HG02623 (cell line): ENCODE data around the gene SLIT1.

Experiments used
- ATAC-seq: cut with Tn5 transposase; IDR thresholded peaks from one replicate; pipeline ENCODE4 v1.9.1; 2021; ENCODE audit warnings: moderate library complexity; ENCODE audit not compliant: unreplicated experiment

Gene SLIT1

GRCh38 chr10:97117372-97117771, 68.4 kb downstream of the SLIT1 start:
- no peak for ATAC-seq

GRCh38 chr10:97116462-97117162, 69.1 kb downstream of the SLIT1 start:
- no peak for ATAC-seq

- no peak for ATAC-seq
These were observed 69.9 kb downstream of the SLIT1 start for GRCh38 chr10:97115846-97116245.

- no peak for ATAC-seq
These were observed 74.1 kb downstream of the SLIT1 start for GRCh38 chr10:97111615-97112014.

- no peak for ATAC-seq
These were observed 76.2 kb downstream of the SLIT1 start for GRCh38 chr10:97109547-97109946.

- no peak for ATAC-seq
These were observed 78.2 kb downstream of the SLIT1 start for GRCh38 chr10:97107551-97107950.

GRCh38 chr10:97106207-97106606, 79.6 kb downstream of the SLIT1 start:
- no peak for ATAC-seq

- ATAC-seq, result no peak
These were observed 80.5 kb downstream of the SLIT1 start for GRCh38 chr10:97105303-97105702.

- no peak for ATAC-seq
These were observed 82.3 kb downstream of the SLIT1 start for GRCh38 chr10:97103316-97104080.

- no peak for ATAC-seq
These were observed 83.3 kb downstream of the SLIT1 start for GRCh38 chr10:97102441-97102840.

GRCh38 chr10:97101166-97101940, 84.4 kb downstream of the SLIT1 start:
- no peak for ATAC-seq

- ATAC-seq, result no peak
These were observed 85.1 kb downstream of the SLIT1 start for GRCh38 chr10:97100657-97101056.

- ATAC-seq, result no peak
These were observed 85.9 kb downstream of the SLIT1 start for GRCh38 chr10:97099868-97100267.

- no peak for ATAC-seq
These were observed 86.7 kb downstream of the SLIT1 start for GRCh38 chr10:97099089-97099488.

GRCh38 chr10:97097084-97097433, 88.7 kb downstream of the SLIT1 start:
- ATAC-seq, result no peak

GRCh38 chr10:97096261-97097083, 89.3 kb downstream of the SLIT1 start:
- ATAC-seq, result no peak

GRCh38 chr10:97095701-97096260, 90.0 kb downstream of the SLIT1 start:
- no peak for ATAC-seq

GRCh38 chr10:97090644-97091043, 95.1 kb downstream of the SLIT1 start:
- ATAC-seq, result no peak

- no peak for ATAC-seq
These were observed 95.7 kb downstream of the SLIT1 start for GRCh38 chr10:97090035-97090434.

GRCh38 chr10:97089209-97089870, 96.4 kb downstream of the SLIT1 start:
- no peak for ATAC-seq
